NCI-H146 (cell line): ENCODE measurements around the gene SF3B1.
"Not testable (repeated sequence)": the region's sequence is repeated elsewhere in the genome, so short reads cannot be mapped to it uniquely, and the experiment has no call there.

Source experiments
- DNase-seq: peaks from one replicate; lab custom pipeline; 2025; lab: John Stamatoyannopoulos, UW

SF3B1 gene

GRCh38 chr2:197433780-197434438, 919 bp downstream of the SF3B1 start:
- no peak for DNase-seq

GRCh38 chr2:197432527-197432926, 2.3 kb downstream of the SF3B1 start:
- not testable (repeated sequence) for DNase-seq

GRCh38 chr2:197431858-197432257, 3.0 kb downstream of the SF3B1 start:
- DNase-seq, result no peak

- DNase-seq, result no peak
These were observed 6.8 kb downstream of the SF3B1 start for GRCh38 chr2:197427986-197428385.

GRCh38 chr2:197426723-197427603, 7.9 kb downstream of the SF3B1 start:
- no peak for DNase-seq

- DNase-seq, result no peak
These were observed 9.3 kb downstream of the SF3B1 start for GRCh38 chr2:197425550-197425949.

- DNase-seq, result no peak
These were observed 11.5 kb downstream of the SF3B1 start for GRCh38 chr2:197423307-197423706.

- no peak for DNase-seq
These were observed 15.4 kb downstream of the SF3B1 start for GRCh38 chr2:197419438-197419837.

GRCh38 chr2:197416268-197416667, 18.6 kb downstream of the SF3B1 start:
- no peak for DNase-seq

- DNase-seq, result no peak
These were observed 20.3 kb downstream of the SF3B1 start for GRCh38 chr2:197414515-197414914.

GRCh38 chr2:197414039-197414438, 20.8 kb downstream of the SF3B1 start:
- no peak for DNase-seq

GRCh38 chr2:197405582-197405981, 29.2 kb downstream of the SF3B1 start:
- DNase-seq, result no peak

- no peak for DNase-seq
These were observed 34.8 kb downstream of the SF3B1 start for GRCh38 chr2:197399887-197400540.

- DNase-seq, result no peak
These were observed 35.9 kb downstream of the SF3B1 start for GRCh38 chr2:197398913-197399312.

GRCh38 chr2:197391220-197391717, 43.6 kb downstream of the SF3B1 start:
- no peak for DNase-seq

GRCh38 chr2:197388866-197389587, 45.8 kb downstream of the SF3B1 start:
- no peak for DNase-seq

GRCh38 chr2:197387179-197387578, 47.6 kb downstream of the SF3B1 start:
- no peak for DNase-seq

- DNase-seq, result no peak
These were observed 48.6 kb downstream of the SF3B1 start for GRCh38 chr2:197386242-197386641.

GRCh38 chr2:197383825-197384224, 51.0 kb downstream of the SF3B1 start:
- no peak for DNase-seq

- DNase-seq, result no peak
These were observed 53.2 kb downstream of the SF3B1 start for GRCh38 chr2:197381641-197382040.

GRCh38 chr2:197379918-197380309, 54.9 kb downstream of the SF3B1 start:
- not testable (repeated sequence) for DNase-seq
